SKM-1 treated with dmso at 0.1 percent for 144 hours (cell line): ENCODE data around the gene TBC1D3.
"Not testable (repeated sequence)": the region's sequence is repeated elsewhere in the genome, so short reads cannot be mapped to it uniquely, and the experiment has no call there.

Experiments
- DNase-seq: peaks from one replicate; lab custom pipeline; 2025; ENCODE audit not compliant: unreplicated experiment; lab: John Stamatoyannopoulos, UW

TBC1D3 gene

GRCh38 chr17:38192455-38192854, at the start of gene TBC1D3:
TBC1D3 (minus strand) TSS chr17:38192555; CDS start chr17:38191029, 1,526 bp downstream.
- DNase-seq = not testable (repeated sequence)

GRCh38 chr17:38232790-38233189, 40.4 kb upstream of the TBC1D3 start:
- DNase-seq = not testable (repeated sequence)

GRCh38 chr17:38225844-38226495, 33.6 kb upstream of the TBC1D3 start:
- DNase-seq = not testable (repeated sequence)

- not testable (repeated sequence) for DNase-seq
Observed at GRCh38 chr17:38220867-38221266, 28.5 kb upstream of the TBC1D3 start.

DNA sequence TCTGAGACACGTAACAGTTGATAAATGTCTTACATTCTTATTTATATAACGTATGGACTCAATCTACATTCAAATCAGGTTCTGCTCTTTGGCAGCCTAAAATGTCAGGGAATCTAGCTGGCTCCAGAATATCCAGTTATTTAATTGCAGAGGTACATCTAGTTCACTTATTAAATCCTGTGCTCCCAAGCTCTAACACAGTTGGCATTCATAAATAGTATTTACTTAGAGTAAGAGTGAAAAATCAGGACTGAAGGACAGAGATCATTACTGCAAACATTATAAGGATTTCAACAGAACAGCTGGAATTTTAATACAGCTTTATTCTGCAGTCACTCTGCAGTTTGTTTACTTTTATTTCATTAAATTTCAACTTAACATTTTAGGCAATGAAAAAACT, 7.9 kb upstream of the TBC1D3 start:
- DNase-seq = not testable (repeated sequence)

DNA sequence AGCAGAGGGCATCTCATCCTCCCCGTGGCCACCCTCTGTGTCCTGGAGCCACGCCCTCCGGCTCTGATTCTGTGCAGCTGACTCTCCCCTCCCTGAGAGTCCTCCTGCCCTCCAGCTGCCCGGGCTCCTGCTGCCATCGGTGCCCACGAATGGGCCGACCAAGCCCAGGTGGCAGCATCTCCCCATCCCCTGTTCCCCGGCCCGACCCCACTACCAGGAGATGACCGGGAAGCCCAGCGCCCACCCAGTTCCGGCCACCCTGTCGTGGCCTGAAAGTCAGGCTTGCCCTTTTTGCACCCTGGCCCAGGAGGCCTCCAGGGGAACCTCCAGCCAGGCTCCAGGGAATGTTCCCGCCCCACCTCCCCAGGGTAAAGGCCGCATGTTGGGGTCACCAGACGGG, 57.5 kb downstream of the TBC1D3 start:
- DNase-seq = not testable (repeated sequence)
